Thoracic aorta (tissue), 2 donors: ENCODE measurements around the gene LMX1A. TPM values are rescaled to one million over a fixed set of nuclear protein-coding genes. Genes with fewer than 3 reads are reported as not detected.

Experiments
- ATAC-seq: fragments of 150-250 bp; one replicate; pipeline ENCODE4 v1.8.0; 2017; ENCODE audit warnings: low read depth; ENCODE audit not compliant: insufficient number of reproducible peaks, low FRiP score
- DNase-seq: peaks from one replicate; pipeline ENCODE4 v3.0.0-alpha.2; 2020; ENCODE audit warnings: low spot score
- H3K27ac ChIP-seq, 2 donors: fragments of 200-600 bp; sonication (generic); 1 replicate in 1 of 2; 2 replicates in 1 of 2; pipeline ENCODE4 v1.5.1; 2016; ENCODE audit warnings: mild to moderate bottlenecking in 2 of 2, moderate library complexity in 2 of 2
- H3K27me3 ChIP-seq: fragments of 200-600 bp; sonication (generic); replicated peaks from 2 replicates; pipeline ENCODE4 v1.6.0; 2016; ENCODE audit warnings: mild to moderate bottlenecking; ENCODE audit not compliant: insufficient read depth
- H3K36me3 ChIP-seq: fragments of 200-600 bp; sonication (generic); one replicate; pipeline ENCODE4 v1.5.1; 2016
- H3K4me1 ChIP-seq, 2 donors: fragments of 200-600 bp; sonication (generic); 1 replicate in 1 of 2; 2 replicates in 1 of 2; pipeline versions ENCODE4 v1.5.1 to v1.6.0; 2016; ENCODE audit warnings: low read depth in 2 of 2, mild to moderate bottlenecking in 1 of 2; ENCODE audit not compliant: control insufficient read depth in 1 of 2
- H3K4me3 ChIP-seq: fragments of 200-600 bp; sonication (generic); 2 replicates; pipeline ENCODE4 v1.5.1; 2016; ENCODE audit warnings: mild to moderate bottlenecking
- H3K9me3 ChIP-seq: fragments of 200-600 bp; sonication (generic); 2 replicates; pipeline ENCODE4 v1.5.1; 2016
- CTCF ChIP-seq: fragments of 200-600 bp; sonication (generic); IDR thresholded peaks from one replicate; pipeline ENCODE4 v1.5.1; 2019; ENCODE audit warnings: antibody characterized with exemption
- total RNA-seq, 2 donors: library from RNA; depleted of rRNA; stranded (reverse); fragments of >200 nt; gene quantifications; one replicate each; pipeline versions ENCODE4 v1.1.0 to v1.2.3, GENCODE V29; 2016

Gene LMX1A
- under 1 TPM in 1 of 2 donors, not detected in 1; 0.68 TPM for total RNA-seq

DNA sequence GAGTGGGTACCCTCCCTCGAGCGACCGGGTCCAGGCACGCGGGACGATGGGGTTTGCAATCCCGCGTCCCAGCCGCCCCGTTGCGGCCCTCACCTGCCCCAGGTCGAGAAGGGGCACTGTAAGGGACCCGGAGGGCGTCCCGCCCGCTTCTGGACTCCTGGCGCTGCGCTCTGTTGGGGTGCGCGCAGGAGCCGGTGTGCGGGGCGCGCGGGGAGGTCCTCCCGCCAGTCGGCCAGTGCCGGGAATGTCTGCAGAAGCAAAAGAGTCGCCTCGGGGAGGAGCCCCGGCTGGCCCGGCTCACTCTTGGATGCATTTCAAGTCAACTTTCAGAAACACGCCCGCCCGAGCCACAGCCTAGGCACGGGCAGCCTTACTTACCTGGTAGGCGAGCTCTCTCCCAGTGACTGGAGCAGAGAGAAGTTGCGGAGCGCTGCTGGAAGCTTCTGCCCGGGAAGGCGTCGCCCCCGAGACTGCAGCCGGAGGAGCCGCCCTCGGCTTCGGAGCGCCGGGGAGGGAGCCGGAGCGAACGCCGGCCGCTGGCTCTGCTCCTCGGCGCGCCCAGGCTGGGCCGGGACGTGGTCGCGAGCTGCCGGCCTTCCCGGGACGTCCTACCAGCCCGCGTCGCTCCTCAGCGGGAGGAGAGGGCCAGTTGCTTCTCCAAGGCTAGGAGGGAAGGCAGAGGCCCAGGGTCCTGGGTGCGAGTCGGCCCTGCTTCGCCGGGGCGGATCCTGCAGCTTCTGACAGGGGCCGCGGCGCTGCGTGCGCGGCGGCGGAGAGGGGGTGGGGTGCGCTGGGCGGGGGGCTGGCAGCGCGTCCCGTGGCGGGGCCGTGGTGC lies at the start of gene LMX1A:
Gene LMX1A (minus strand): TSS at position 739 of the 835 bp plus-strand sequence. CDS start 1,156 bp downstream, outside the sequence.
- H3K27ac ChIP-seq = no peak within 1 kb of the TSS
- TF ChIP-seq CTCF = no peak
- H3K36me3 ChIP-seq = no peaks in the 10 kb centered on the region
- peaks cover 9 to 45% of the 10 kb centered on the region in 2 donors for H3K4me1 ChIP-seq
- DNase-seq (no peak), ATAC-seq (no peak)
- H3K4me3 ChIP-seq = peak within 1 kb of the TSS; percentile 68
- no peaks in the 10 kb centered on the region for H3K9me3 ChIP-seq
- H3K27me3 ChIP-seq = peaks cover 6% of the 10 kb centered on the region

GRCh38 chr1:165403835-165404482 lies 47.4 kb upstream of the LMX1A start:
- DNase-seq (no peak), ATAC-seq (no peak)
- Histone ChIP-seq H3K9me3 (no peaks in the 10 kb centered on the region), H3K27ac (no peak overlapping the region), H3K4me3 (no peak overlapping the region), H3K36me3 (no peaks in the 10 kb centered on the region), H3K4me1 (no peaks in the 10 kb centered on the region), H3K27me3 (no peaks in the 10 kb centered on the region)
- TF ChIP-seq CTCF = no peak

DNA sequence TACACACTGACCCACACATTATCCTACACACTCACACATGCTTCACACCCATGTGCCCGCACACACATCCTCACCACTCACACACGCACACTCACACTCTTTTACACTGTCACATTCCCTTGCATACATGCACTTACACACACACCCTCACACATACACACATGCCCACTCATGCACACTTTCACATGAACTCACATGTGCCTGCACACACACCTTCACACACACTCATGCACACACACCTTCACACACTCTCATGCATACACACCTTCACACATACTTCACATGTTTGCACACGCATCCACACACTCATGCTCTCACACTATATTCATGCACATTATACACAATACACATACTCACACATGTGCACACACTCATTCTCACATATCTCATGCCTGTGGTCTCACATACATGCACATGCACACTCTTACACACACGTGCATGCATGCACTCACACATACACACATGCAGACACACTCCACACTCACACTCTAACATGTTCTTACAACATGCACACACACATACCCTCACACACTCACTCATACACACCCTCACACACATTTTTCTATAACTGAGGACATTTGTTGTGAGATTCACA lies 46.1 kb upstream of the LMX1A start:
- TF ChIP-seq CTCF = no peak
- ATAC-seq (peak; percentile 13), DNase-seq (no peak)
- Histone ChIP-seq H3K27me3 (no peaks in the 10 kb centered on the region), H3K9me3 (no peaks in the 10 kb centered on the region), H3K27ac (no peak overlapping the region), H3K4me1 (no peaks in the 10 kb centered on the region), H3K4me3 (no peak overlapping the region), H3K36me3 (no peaks in the 10 kb centered on the region)

GRCh38 chr1:165397944-165398343 lies 41.4 kb upstream of the LMX1A start:
- no peaks in the 10 kb centered on the region for H3K36me3 ChIP-seq
- H3K27me3 ChIP-seq = no peaks in the 10 kb centered on the region
- peaks cover 3 to 4% of the 10 kb centered on the region in 2 donors for H3K4me1 ChIP-seq
- ATAC-seq (no peak), DNase-seq (no peak)
- no peak overlapping the region for H3K27ac ChIP-seq
- no peak for TF ChIP-seq CTCF
- no peak overlapping the region for H3K4me3 ChIP-seq
- no peaks in the 10 kb centered on the region for H3K9me3 ChIP-seq

- DNase-seq (no peak), ATAC-seq (no peak)
- Histone ChIP-seq H3K27ac (no peak overlapping the region), H3K36me3 (no peaks in the 10 kb centered on the region), H3K27me3 (no peaks in the 10 kb centered on the region), H3K4me3 (no peak overlapping the region), H3K9me3 (no peaks in the 10 kb centered on the region), H3K4me1 (peaks cover 3 to 8% of the 10 kb centered on the region in 2 donors)
- TF ChIP-seq CTCF = no peak
Measured at GRCh38 chr1:165395901-165396300, 39.4 kb upstream of the LMX1A start.
